OCI-LY7 (cell line): ENCODE results near the gene NCOA5.

ENCODE experiments used
- EZH2phosphoT487 ChIP-seq: fragments of 200-600 bp; sonication (generic); IDR thresholded peaks from 2 replicates; pipeline ENCODE4 v1.6.1; 2018; ENCODE audit warnings: low read depth, borderline replicate concordance, mild to moderate bottlenecking, mixed run types, antibody characterized with exemption, low read length, moderate library complexity, mixed read lengths
- TF ChIP-seq, protein P1 (sequence below): fragments of 200-600 bp; sonication (generic); conservative IDR thresholded peaks from 2 replicates; pipeline ENCODE4 v1.5.1; 2014; ENCODE audit warnings: mild to moderate bottlenecking, antibody characterized with exemption, low read length, moderate library complexity, mixed read lengths

DNA sequence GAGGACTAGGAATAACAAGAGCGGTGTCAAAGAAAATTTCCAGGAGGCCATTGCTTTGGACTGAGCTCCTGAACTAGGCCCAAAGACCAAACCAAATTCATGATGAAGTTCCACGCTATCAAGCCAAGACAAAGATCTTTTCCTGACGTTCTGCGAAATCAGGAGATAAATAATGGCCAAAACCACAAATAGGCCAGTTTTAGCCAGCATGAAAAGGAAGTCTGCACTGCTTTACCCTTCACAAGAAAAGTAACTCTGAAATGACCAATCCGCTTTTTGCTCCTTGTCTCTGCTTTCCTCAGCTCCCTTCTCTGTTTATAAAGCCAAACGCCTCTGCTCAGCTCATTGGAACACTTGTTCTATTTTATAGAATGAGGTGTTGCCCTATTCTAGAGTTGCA is 6.7 kb downstream of the NCOA5 start:
- TF ChIP-seq, protein P1, sequence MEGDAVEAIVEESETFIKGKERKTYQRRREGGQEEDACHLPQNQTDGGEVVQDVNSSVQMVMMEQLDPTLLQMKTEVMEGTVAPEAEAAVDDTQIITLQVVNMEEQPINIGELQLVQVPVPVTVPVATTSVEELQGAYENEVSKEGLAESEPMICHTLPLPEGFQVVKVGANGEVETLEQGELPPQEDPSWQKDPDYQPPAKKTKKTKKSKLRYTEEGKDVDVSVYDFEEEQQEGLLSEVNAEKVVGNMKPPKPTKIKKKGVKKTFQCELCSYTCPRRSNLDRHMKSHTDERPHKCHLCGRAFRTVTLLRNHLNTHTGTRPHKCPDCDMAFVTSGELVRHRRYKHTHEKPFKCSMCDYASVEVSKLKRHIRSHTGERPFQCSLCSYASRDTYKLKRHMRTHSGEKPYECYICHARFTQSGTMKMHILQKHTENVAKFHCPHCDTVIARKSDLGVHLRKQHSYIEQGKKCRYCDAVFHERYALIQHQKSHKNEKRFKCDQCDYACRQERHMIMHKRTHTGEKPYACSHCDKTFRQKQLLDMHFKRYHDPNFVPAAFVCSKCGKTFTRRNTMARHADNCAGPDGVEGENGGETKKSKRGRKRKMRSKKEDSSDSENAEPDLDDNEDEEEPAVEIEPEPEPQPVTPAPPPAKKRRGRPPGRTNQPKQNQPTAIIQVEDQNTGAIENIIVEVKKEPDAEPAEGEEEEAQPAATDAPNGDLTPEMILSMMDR: no peak
- no peak for TF ChIP-seq EZH2phosphoT487
